Endothelial cell of umbilical vein (primary cell): Measurements from ENCODE around the gene AGPS. TPM values are rescaled to one million over a fixed set of nuclear protein-coding genes. Genes with fewer than 3 reads are reported as not detected.
"Not testable (repeated sequence)": the region's sequence is repeated elsewhere in the genome, so short reads cannot be mapped to it uniquely, and the experiment has no call there.

ENCODE experiments used
- BruUV-seq: library from RNA; stranded (reverse); fragments of 400-500 nt; replicated peaks from 2 replicates; lab custom pipeline; 2021; lab: Mats Ljungman, UMichigan
- CTCF ChIA-PET: fragments of 300-600, 350-600 bp; sonication (Branson Sonifier 250); formaldehyde crosslinking; loops from one replicate; lab custom pipeline; 2021; ENCODE audit warnings: antibody characterized with exemption, inconsistent platforms; lab: Charles Lee
- POLR2A ChIA-PET: fragments of 300-600, 350-600 bp; sonication (Branson Sonifier 250); formaldehyde crosslinking; loops from one replicate; lab custom pipeline; 2021; ENCODE audit warnings: antibody characterized with exemption, inconsistent platforms; lab: Charles Lee
- DNase-seq: peaks from one replicate; pipeline ENCODE4 v3.0.0-alpha.2; 2011; ENCODE audit warnings: low read depth, low spot score
- FAIRE-seq: peaks from 2 replicates; lab custom pipeline; 2011; peaks lifted over from hg19 to GRCh38; lab: Jason Lieb, UNC
- H2AFZ ChIP-seq: 2 replicates; pipeline ENCODE4 v1.6.0; 2012; ENCODE audit warnings: low read depth, low read length, control low read depth, inconsistent platforms
- H3K27ac ChIP-seq: 2 replicates; pipeline ENCODE4 v1.5.1; 2011; ENCODE audit warnings: low read depth, mild to moderate bottlenecking, control low read depth, low read length, moderate library complexity; ENCODE audit not compliant: insufficient read depth
- H3K27me3 ChIP-seq, 2 experiments: 2 replicates each; pipeline versions ENCODE4 v1.6.0 to v1.6.1; 2011; ENCODE audit warnings: low read length in 2 of 2, mixed read lengths in 1 of 2; ENCODE audit not compliant: control insufficient read depth in 2 of 2, insufficient read depth in 2 of 2
- H3K36me3 ChIP-seq, 2 experiments: 2 replicates in 1 of 2; 3 replicates in 1 of 2; pipeline ENCODE4 v1.5.1; 2011; ENCODE audit warnings: low read length in 2 of 2, mild to moderate bottlenecking in 1 of 2, moderate library complexity in 1 of 2; ENCODE audit not compliant: control insufficient read depth in 2 of 2, insufficient read depth in 2 of 2; ENCODE audit errors: extremely low read depth in 1 of 2
- H3K4me1 ChIP-seq: 3 replicates; pipeline ENCODE4 v1.5.1; 2011; ENCODE audit warnings: mild to moderate bottlenecking, low read length; ENCODE audit not compliant: control insufficient read depth, insufficient read depth; ENCODE audit errors: extremely low read depth
- H3K4me2 ChIP-seq: 2 replicates; pipeline ENCODE4 v1.6.1; 2011; ENCODE audit warnings: low read length, control low read depth, mixed read lengths; ENCODE audit not compliant: insufficient read depth
- H3K4me3 ChIP-seq, 3 experiments: fragments of 200-600 bp in 1 of 3; sonication (generic), shearing (Covaris generic) in 1 of 3; replicated peaks in 1 of 3; 2 replicates each; pipeline ENCODE4 v1.5.1; 2011 to 2016; ENCODE audit warnings: control low read depth in 3 of 3, low read length in 3 of 3, mild to moderate bottlenecking in 2 of 3, inconsistent platforms in 1 of 3, low read depth in 1 of 3, moderate library complexity in 1 of 3; ENCODE audit not compliant: insufficient read depth in 1 of 3
- H3K79me2 ChIP-seq: 2 replicates; pipeline ENCODE4 v1.6.0; 2012; ENCODE audit warnings: low read length, inconsistent platforms; ENCODE audit not compliant: control insufficient read depth, insufficient read depth
- H3K9ac ChIP-seq: replicated peaks from 2 replicates; pipeline ENCODE3; 2011; ENCODE audit warnings: low read length, control low read depth; ENCODE audit not compliant: insufficient read depth; ENCODE audit errors: extremely low read depth
- H3K9me1 ChIP-seq: replicated peaks from 3 replicates; pipeline ENCODE4 v1.6.0; 2011; ENCODE audit warnings: mild to moderate bottlenecking, low read length; ENCODE audit not compliant: control insufficient read depth, insufficient read depth; ENCODE audit errors: extremely low read depth
- H3K9me3 ChIP-seq: replicated peaks from 2 replicates; pipeline ENCODE4 v1.5.1; 2012; ENCODE audit warnings: low read length, inconsistent platforms; ENCODE audit not compliant: control insufficient read depth, insufficient read depth
- H4K20me1 ChIP-seq: replicated peaks from 2 replicates; pipeline ENCODE3; 2011; ENCODE audit warnings: mild to moderate bottlenecking, low read length; ENCODE audit not compliant: control insufficient read depth, insufficient read depth; ENCODE audit errors: extremely low read depth
- CTCF ChIP-seq, 2 donors: IDR thresholded peaks; 1 replicate in 1 of 2; 2 replicates in 1 of 2; pipeline ENCODE4 v1.5.1; 2011; ENCODE audit warnings: low read length in 2 of 2, mild to moderate bottlenecking in 2 of 2, moderate library complexity in 2 of 2, control low read depth in 1 of 2, inconsistent platforms in 1 of 2, low read depth in 1 of 2; ENCODE audit not compliant: insufficient read depth in 1 of 2; ENCODE audit errors: extremely low read depth in 1 of 2
- EZH2 ChIP-seq: IDR thresholded peaks from 2 replicates; pipeline ENCODE4 v1.6.1; 2012; ENCODE audit warnings: borderline replicate concordance, low read depth, mild to moderate bottlenecking, moderate library complexity, low read length, inconsistent platforms; ENCODE audit not compliant: severe bottlenecking
- FOS ChIP-seq: IDR thresholded peaks from 2 replicates; pipeline ENCODE4 v1.6.1; 2011; ENCODE audit warnings: mild to moderate bottlenecking, low read length, moderate library complexity, borderline replicate concordance; ENCODE audit not compliant: insufficient read depth
- GATA2 ChIP-seq: IDR thresholded peaks from 2 replicates; pipeline ENCODE4 v1.7.0; 2011; ENCODE audit warnings: low read depth, mild to moderate bottlenecking, moderate library complexity, mixed read lengths, low read length; ENCODE audit not compliant: insufficient read length, insufficient read depth
- JUN ChIP-seq: IDR thresholded peaks from 2 replicates; pipeline ENCODE4 v1.6.1; 2011; ENCODE audit warnings: borderline replicate concordance, low read depth; ENCODE audit not compliant: insufficient read length, insufficient read depth
- MAX ChIP-seq: IDR thresholded peaks from 2 replicates; pipeline ENCODE4 v1.6.1; 2011; ENCODE audit not compliant: insufficient read depth, insufficient read length
- MYC ChIP-seq: IDR thresholded peaks from one replicate; pipeline ENCODE4 v1.6.1; 2011; ENCODE audit warnings: mild to moderate bottlenecking, low read depth, low read length
- POLR2A ChIP-seq: IDR thresholded peaks from 2 replicates; pipeline ENCODE4 v1.6.1; 2012; ENCODE audit warnings: low read depth, mild to moderate bottlenecking, control low read depth, low read length
- POLR2AphosphoS5 ChIP-seq: IDR thresholded peaks from 2 replicates; pipeline ENCODE4 v1.6.1; 2012; ENCODE audit warnings: low read depth, mild to moderate bottlenecking, control low read depth, low read length, moderate library complexity; ENCODE audit not compliant: insufficient read depth
- dilution Hi-C: fragments of 300-500 bp; cut with MboI; formaldehyde crosslinking; loops from one replicate; pipeline ENCODE4 v1.15.0; 2019; ENCODE audit warnings: low sequenced_read_pairs; ENCODE audit not compliant: extremely low pct_ligation_motif_present
- intact Hi-C: fragments of 100-400 bp; cut with micrococcal nuclease; formaldehyde crosslinking; loops from one replicate; pipeline ENCODE4 v1.10.0; 2022
- polyA plus RNA-seq, 4 experiments: library from polyadenylated mRNA; depleted of rRNA in 3 of 4; stranded (reverse) in 3 of 4; unstranded in 1 of 4; fragments of >200 nt; gene quantifications; 2 replicates each; pipeline versions ENCODE4 v1.2.1 to v1.2.3, GENCODE V29; 2011 to 2012; ENCODE audit warnings: missing spikeins in 1 of 4
- total RNA-seq: library from RNA; stranded (reverse); gene quantifications from 2 replicates; pipeline ENCODE4 v1.2.3, GENCODE V29; 2021

AGPS gene
- total and polyA plus RNA-seq, 2 donors (not counting 3 experiments of a cell fraction or from before 2014, with no cell fraction given), result 10.1 to 96.5 TPM

GRCh38 chr2:177455187-177455586 lies 62.6 kb downstream of the AGPS start:
- Histone ChIP-seq H3K9me3 (no peaks in the 10 kb centered on the region), H3K4me1 (no peaks in the 10 kb centered on the region), H3K36me3 (no peaks in the 10 kb centered on the region), H3K9ac (no peak overlapping the region), H2AFZ (no peak overlapping the region), H3K4me3 (no peak overlapping the region), H4K20me1 (no peaks in the 10 kb centered on the region), H3K27ac (no peak overlapping the region), H3K79me2 (peaks cover 14% of the 10 kb centered on the region), H3K27me3 (no peaks in the 10 kb centered on the region), H3K9me1 (peaks cover 2% of the 10 kb centered on the region), H3K4me2 (no peak overlapping the region)
- dilution Hi-C loops (no loop called here), intact Hi-C loops (no loop called here)
- no TSS peak for BruUV-seq
- POLR2A ChIA-PET, result no interaction called here
- DNase-seq, result no peak
- CTCF ChIA-PET, result interaction anchor here (1.1 to 2.1 kb wide), 2 partner anchors 10 kb away, joined by 3 to 6 read pairs; no protein-coding TSS in a partner anchor
- FAIRE-seq, result no peak
- TF ChIP-seq POLR2A (no peak), MAX (no peak), FOS (no peak), CTCF (IDR thresholded peaks at IDR 0.05; ENCODE audit: extremely low read depth in 1 of 2, insufficient read depth in 1 of 2, low read depth in 1 of 2, low read length in 2 of 2) (no peak), JUN (no peak), MYC (no peak), EZH2 (no peak), GATA2 (no peak), POLR2AphosphoS5 (no peak)

- H3K9ac ChIP-seq, BruUV-seq, H3K4me2 ChIP-seq, CTCF ChIA-PET, H3K27ac ChIP-seq, POLR2A ChIA-PET, H3K4me1 ChIP-seq, H3K79me2 ChIP-seq, H2AFZ ChIP-seq, intact Hi-C loops, H3K9me1 ChIP-seq, FAIRE-seq, H3K9me3 ChIP-seq, H3K4me3 ChIP-seq, H3K36me3 ChIP-seq, DNase-seq, dilution Hi-C loops, H4K20me1 ChIP-seq, H3K27me3 ChIP-seq: not testable (repeated sequence)
Measured at GRCh38 chr2:177459756-177460155, 67.2 kb downstream of the AGPS start.
